Right hindlimb (tissue), 1 donor: ENCODE measurements around the gene TRIO.
A peak's percentile ranks its signal among the peaks of the same experiment; 100 is the strongest.

ENCODE experiments used
- DNase-seq: peaks from one replicate; pipeline ENCODE4 v3.0.0-alpha.2; 2018

Gene TRIO

GRCh38 chr5:14469551-14470377, 326.6 kb downstream of the TRIO start:
- DNase-seq = peak; percentile 58

GRCh38 chr5:14471507-14471906, 328.4 kb downstream of the TRIO start:
- DNase-seq = no peak

DNA sequence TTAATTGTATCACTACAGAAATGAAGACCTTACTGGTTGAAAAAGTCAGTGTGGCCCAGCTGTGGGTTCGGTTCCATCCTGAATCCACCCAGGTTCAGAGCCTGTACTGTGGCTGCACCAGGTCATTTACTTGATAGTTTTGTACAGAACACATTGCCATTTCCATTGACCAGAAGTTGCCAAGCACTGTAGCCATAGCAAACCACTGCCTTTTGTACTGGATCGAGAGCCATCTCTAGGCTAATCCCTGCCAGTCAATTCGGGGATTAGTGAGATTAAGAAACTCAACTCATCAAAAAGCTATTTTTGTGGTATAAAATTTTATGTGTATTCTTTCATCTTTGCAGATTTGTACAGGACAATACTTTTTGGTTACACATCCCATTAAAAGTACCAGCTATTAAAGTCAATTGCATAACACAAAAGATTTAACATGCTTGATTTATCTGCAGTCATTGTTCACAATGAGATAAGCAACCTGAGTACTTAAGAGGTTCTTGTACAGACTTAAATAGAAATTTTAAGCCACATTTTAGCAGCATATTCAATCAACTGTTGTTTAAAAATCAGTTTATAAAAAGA, 329.9 kb downstream of the TRIO start:
- DNase-seq = no peak

DNA sequence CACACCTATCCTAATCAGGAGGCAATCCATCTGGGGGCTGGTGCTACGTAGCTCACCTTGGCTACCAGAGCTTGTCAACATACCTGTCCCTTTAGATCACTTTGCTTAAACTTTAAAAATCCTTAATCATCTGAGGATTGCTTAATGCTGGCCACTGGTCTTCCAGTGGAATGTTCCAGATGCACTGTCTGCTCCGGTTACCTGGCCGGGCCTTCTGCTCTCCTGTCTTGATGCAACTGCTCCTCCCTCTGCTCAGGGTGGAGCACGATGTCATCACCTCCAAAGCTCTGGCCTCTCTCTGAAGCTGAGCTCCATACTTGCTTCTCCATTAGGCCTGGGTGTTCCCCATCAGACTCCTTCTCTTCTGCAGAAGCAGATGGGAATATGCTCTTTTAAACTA, 331.9 kb downstream of the TRIO start:
- DNase-seq = no peak

- no peak for DNase-seq
These were observed 333.8 kb downstream of the TRIO start for GRCh38 chr5:14476786-14477435.

- DNase-seq = no peak
These were observed 336.1 kb downstream of the TRIO start for GRCh38 chr5:14479143-14479696.

DNA sequence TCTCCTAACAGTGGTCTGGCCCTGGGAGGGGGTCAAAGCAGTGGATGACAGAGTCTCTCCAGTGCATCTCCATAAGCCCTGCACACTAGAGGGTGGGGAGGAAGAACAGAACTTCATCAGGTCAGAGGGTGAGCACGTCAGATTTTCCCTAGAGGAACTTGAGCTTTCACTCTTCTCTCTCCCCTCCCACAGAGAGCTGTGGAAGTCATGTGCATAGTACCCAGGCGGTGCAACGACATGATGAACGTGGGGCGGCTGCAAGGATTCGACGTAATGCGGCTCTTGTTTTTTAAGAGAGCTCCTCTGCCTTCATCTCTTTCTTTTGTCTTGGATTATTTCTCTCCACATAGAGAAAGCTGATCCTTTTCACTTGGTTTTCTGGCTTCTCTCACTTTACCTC, 338.2 kb downstream of the TRIO start:
- DNase-seq = no peak

- no peak for DNase-seq
These were observed 338.9 kb downstream of the TRIO start for GRCh38 chr5:14482085-14482484.

DNA sequence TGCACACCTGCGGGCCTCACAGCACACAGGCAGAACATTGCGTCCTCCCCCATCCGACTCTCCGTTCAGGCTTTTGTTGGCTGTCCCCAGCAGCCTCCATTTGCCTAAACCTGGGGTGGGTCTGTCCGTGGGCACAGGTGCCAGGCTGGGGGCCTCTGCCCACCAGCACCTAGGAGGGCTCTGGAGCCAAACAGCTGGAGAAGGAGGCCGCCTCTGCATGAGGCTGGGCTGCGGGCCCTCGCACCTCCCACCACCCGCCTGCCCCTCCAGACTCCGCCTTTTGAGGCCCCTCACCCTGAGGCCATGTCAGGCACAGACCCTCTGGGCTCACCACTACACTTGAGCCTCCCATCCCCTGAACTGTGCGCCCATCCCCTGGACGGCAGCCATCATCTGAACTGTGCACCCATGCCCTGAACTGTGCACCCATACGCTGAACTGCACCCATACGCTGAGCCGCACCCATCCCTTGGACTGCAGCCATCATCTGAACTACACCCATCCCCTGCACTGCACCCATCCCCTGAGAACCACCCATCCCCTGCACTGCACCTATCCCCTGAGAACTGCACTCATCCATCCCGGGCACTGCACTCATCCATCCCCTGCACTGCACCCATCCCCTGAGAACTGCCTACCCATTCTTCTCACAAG, 340.5 kb downstream of the TRIO start:
- DNase-seq = no peak

DNA sequence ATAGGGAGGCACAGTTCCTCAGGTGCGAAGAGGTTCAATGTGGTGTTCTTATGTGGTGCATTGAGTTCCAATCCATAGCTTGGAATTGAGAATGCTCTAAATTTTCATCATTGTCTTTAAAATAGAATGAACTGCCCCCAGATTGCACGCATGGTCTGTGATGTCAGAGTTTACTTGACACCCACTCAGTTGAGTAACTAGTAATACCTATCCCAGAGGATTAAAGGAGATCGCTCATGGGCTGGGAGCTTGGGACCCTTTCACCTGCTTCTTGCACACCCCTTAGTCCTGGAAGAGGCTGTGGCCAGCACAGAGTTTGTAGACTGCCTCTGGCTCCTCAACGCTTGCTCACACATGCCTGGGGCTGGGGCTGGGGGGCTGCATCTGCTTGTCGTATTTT, 343.3 kb downstream of the TRIO start:
- no peak for DNase-seq

DNA sequence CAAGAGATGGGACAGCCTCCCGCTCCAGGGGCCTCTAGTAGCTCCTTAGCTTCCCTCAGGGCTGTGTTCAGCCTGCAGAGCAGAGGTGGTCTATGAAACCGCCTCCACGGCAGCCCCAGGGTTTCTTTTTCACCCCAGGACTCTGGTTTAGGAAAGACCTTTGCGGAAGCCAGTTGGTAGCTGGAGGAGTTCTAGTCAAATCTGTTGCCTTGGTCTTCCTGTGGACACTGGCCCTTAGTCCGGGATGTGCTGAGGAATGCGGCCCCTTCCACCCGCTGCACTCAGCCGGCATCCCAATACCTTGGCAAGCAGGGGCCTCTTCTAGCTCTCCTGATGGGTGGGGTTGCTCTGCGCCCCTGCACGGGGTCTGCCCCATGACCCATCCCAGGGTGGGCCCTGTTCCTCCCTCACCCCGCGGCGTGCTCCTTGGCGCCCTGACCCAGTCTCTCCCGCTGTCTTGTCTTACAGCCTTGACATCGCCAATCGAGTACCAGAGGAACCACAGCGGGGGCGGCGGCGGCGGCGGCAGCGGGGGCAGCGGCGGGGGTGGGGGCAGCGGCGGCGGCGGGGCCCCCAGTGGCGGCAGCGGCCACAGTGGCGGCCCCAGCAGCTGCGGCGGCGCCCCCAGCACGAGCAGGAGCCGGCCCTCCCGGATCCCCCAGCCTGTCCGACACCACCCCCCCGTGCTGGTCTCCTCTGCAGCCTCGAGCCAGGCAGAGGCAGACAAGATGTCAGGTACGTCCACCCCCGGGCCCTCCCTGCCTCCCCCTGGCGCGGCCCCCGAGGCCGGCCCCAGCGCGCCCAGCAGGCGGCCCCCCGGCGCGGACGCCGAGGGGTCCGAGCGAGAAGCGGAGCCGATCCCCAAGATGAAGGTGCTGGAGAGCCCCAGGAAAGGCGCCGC, 344.1 kb downstream of the TRIO start:
- no peak for DNase-seq

GRCh38 chr5:14487897-14488570, 344.9 kb downstream of the TRIO start:
- DNase-seq = no peak

DNA sequence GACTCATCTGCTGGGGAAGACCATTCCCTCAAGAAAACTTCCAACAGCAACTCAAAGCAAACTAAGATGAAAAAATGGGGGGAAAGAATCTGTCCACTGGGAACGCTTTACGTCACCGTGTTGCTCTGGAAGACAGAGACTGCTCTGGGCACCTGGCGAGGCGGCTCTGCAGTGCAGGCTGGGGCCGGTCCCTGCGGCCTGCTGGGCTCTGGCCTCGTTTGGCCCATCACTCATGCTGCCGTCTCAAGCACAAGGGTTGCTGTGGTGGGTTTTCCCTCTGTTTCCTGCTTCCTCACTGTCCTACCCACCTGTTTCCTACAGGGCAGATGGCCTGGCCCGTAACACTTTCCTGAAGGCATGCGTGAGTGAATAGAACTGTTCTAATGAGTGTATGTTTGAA, 345.6 kb downstream of the TRIO start:
- no peak for DNase-seq

DNA sequence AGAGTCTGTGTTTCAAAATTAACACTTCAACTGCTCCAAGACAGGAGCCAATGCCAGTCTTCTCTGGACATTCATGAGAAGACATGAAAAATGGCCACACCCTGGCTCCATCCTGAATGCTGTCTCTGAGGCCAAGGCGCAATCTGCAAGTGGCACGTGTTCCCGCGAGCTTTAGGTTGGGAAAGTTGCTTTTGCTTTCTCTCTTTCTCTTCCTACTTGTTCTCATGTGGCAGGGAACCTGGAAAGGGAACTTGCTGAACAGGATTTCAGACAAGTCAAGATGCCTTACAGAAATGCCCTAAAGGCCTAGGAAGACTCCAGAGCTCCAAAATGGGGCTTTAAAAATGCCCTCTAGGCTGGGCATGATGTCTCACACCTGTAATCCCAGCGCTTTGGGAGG, 346.5 kb downstream of the TRIO start:
- no peak for DNase-seq

- no peak for DNase-seq
These were observed 347.2 kb downstream of the TRIO start for GRCh38 chr5:14490309-14490711.

DNA sequence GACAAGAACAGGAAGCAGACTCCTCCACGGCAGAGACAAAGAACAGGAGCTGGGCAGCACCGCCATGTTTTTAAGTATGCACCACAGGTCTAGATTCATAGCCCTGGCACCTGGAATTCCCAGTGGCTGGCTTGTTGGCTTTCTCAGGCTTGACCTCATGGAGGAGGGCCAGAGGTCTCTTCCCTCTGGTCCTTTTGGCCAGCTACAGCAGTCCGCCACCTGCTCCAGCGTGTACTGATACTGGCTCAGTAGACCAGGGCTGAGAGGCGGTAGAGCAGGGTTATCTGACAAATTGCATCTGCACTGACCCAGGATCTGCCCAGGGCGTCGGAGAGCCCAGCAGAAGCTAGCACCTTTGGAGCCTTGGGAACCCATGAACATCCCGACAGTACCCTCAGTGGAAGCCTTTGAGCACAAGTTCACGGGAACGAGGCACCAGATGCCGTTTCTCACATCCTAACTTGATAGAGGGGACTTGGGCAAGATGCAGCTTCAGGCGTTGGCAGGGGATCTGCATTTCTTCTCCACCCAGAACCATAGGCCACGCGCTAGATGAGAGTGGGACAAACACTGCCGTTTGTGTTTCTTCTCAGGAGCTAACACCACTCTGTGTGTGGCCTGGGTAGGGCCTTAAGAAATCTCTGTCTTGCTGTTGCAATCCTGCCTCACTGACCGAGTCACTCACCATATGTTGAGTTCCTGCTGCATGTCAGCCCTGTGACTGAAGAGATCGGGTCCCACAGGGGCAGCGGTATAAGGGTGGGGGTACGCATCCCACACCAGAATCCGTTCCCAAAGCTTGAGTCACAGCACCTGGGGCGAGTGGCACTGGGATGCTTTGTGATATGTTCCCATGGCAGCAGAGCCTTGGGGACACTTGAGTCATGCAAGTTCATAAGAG, 348.1 kb downstream of the TRIO start:
- DNase-seq = no peak

GRCh38 chr5:14492331-14492964, 349.3 kb downstream of the TRIO start:
- no peak for DNase-seq

DNA sequence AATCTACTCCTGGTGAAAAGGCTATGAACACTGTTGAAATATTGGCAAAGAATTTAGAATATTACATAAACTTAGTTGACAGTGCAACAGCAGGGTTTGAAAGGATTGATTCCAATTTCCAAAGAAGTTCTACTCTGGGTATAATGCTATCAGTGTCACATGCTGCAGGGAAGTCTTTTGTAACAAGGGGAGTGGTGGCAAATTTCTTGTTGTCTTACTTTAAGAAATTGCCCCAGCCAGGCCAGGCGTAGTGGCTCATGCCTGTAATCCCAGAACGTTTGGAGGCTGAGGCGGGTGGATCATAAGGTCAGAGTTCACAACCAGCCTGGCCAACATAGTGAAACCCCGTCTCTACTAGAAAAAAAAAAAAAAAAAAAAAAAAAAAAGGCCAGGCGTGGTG, 352.2 kb downstream of the TRIO start:
- DNase-seq = no peak

GRCh38 chr5:14497311-14497710, 354.2 kb downstream of the TRIO start:
- no peak for DNase-seq
